Type B pancreatic cell (in vitro differentiated cells): ENCODE measurements around the gene ZNF592. TPM values are rescaled to one million over a fixed set of nuclear protein-coding genes. Genes with fewer than 3 reads are reported as not detected.
A peak's percentile ranks its signal among the peaks of the same experiment; 100 is the strongest.

ENCODE experiments used
- DNase-seq: peaks from one replicate; pipeline ENCODE4 v3.0.0; 2021; ENCODE audit warnings: mixed read lengths; ENCODE audit not compliant: unreplicated experiment; ENCODE audit errors: extremely low spot score
- H3K27ac Mint-ChIP-seq: 2 replicates; pipeline ENCODE4 v1.8.0; 2021; ENCODE audit warnings: mild to moderate bottlenecking, mixed read lengths
- H3K27me3 Mint-ChIP-seq: 2 replicates; pipeline ENCODE4 v1.8.0; 2021; ENCODE audit warnings: mixed read lengths
- H3K36me3 Mint-ChIP-seq: 2 replicates; pipeline ENCODE4 v1.8.0; 2021; ENCODE audit warnings: mixed read lengths
- H3K4me1 Mint-ChIP-seq: one replicate; pipeline ENCODE4 v1.8.0; 2021; ENCODE audit warnings: mixed read lengths; ENCODE audit not compliant: unreplicated experiment
- H3K4me3 Mint-ChIP-seq: 2 replicates; pipeline ENCODE4 v1.8.0; 2021; ENCODE audit warnings: mild to moderate bottlenecking, mixed read lengths
- H3K9me3 Mint-ChIP-seq: 2 replicates; pipeline ENCODE4 v1.8.0; 2021; ENCODE audit warnings: mixed read lengths
- total RNA-seq: library from RNA; stranded (reverse); gene quantifications from 2 replicates; pipeline ENCODE4 v1.2.1, GENCODE V29; 2021; ENCODE audit warnings: low replicate concordance
- TF ChIP-seq, protein P1 (sequence below): fragments of 200-600 bp; sonication (generic); conservative IDR thresholded peaks from 2 replicates; pipeline ENCODE4 v1.5.0; 2021; ENCODE audit warnings: antibody characterized with exemption, mild to moderate bottlenecking

Gene ZNF592
- total RNA-seq, 1 donor from 2014 or later, result 26.8 TPM

DNA sequence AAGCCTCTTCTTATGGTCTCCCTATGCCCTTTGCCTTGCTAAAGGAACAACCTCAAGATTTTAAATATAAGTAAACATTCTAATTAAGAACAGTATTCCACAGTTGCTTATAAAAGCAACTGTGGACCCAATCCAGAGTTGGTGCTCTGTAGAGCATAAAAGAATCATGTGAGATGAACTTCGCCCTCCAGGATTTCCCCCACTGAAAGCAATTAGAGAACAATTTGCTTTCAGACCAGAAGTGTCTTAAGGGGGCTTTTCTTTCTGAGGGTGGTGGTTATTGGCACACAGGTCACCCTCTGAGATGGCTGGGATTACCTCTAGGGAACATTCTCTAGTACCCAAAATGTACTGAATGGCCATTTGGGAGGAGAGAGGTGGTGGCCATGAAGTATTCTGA, 10.6 kb downstream of the ZNF592 start:
- H3K4me1 Mint-ChIP-seq, result peaks cover 11% of the 10 kb centered on the region
- TF ChIP-seq, protein P1, sequence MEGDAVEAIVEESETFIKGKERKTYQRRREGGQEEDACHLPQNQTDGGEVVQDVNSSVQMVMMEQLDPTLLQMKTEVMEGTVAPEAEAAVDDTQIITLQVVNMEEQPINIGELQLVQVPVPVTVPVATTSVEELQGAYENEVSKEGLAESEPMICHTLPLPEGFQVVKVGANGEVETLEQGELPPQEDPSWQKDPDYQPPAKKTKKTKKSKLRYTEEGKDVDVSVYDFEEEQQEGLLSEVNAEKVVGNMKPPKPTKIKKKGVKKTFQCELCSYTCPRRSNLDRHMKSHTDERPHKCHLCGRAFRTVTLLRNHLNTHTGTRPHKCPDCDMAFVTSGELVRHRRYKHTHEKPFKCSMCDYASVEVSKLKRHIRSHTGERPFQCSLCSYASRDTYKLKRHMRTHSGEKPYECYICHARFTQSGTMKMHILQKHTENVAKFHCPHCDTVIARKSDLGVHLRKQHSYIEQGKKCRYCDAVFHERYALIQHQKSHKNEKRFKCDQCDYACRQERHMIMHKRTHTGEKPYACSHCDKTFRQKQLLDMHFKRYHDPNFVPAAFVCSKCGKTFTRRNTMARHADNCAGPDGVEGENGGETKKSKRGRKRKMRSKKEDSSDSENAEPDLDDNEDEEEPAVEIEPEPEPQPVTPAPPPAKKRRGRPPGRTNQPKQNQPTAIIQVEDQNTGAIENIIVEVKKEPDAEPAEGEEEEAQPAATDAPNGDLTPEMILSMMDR, result no peak
- H3K27ac Mint-ChIP-seq, result no peak overlapping the region
- H3K27me3 Mint-ChIP-seq, result no peaks in the 10 kb centered on the region
- no peak overlapping the region for H3K4me3 Mint-ChIP-seq
- H3K36me3 Mint-ChIP-seq, result no peaks in the 10 kb centered on the region
- H3K9me3 Mint-ChIP-seq, result no peaks in the 10 kb centered on the region
- DNase-seq, result no peak

DNA sequence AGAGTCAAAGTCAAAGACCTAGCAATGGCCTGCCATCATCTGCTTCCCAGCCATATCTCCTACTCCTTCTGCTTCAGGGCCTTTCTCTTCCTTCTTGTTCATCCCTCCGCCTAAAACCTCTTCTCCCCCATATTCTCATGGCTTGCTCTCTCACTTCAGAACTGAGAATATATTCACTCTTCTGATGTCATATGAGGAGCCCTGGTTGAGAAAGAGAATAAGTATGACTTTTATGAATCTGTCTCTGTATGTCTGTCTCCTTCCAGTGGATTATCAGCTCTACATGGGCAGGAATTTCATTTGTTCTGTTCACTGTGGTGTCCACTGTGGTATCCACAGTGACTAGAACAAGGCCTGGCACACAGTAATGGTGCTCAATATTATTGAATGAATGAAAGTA, 11.8 kb downstream of the ZNF592 start:
- Mint-ChIP-seq H3K4me1 (peaks cover 10% of the 10 kb centered on the region), H3K9me3 (no peaks in the 10 kb centered on the region), H3K4me3 (no peak overlapping the region), H3K27ac (no peak overlapping the region), H3K36me3 (peaks cover 8% of the 10 kb centered on the region), H3K27me3 (no peaks in the 10 kb centered on the region)
- TF ChIP-seq, protein P1, result no peak
- DNase-seq, result no peak

DNA sequence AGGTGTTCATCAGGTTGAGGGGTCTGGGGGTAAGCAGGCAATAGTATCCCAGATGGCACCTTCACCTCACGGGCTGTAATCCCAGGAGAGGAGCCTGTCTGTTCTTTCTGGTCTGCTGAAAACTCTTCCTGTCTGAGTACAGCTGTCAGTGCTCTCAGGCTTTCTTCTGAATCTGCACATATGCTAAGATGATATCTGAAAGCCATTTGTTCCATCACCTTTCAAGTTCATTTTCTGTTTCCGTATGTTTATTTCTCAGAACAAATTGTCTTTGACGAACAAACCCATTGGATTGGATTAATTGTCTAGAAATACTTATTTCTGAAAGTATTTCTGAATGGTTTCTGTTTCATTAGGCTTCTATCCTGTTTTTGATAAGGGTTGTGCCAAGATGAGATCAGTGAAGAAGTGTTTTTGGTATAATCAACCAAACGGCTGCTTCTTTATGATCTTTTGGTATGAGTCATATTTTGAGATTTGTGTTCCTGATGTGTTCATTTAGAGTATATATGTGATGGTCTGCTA, 13.3 kb downstream of the ZNF592 start:
- H3K4me3 Mint-ChIP-seq, result no peak overlapping the region
- peaks cover 5% of the 10 kb centered on the region for H3K4me1 Mint-ChIP-seq
- H3K36me3 Mint-ChIP-seq, result peaks cover 8% of the 10 kb centered on the region
- H3K9me3 Mint-ChIP-seq, result no peaks in the 10 kb centered on the region
- no peaks in the 10 kb centered on the region for H3K27me3 Mint-ChIP-seq
- DNase-seq, result no peak
- TF ChIP-seq, protein P1, result no peak
- H3K27ac Mint-ChIP-seq, result no peak overlapping the region

DNA sequence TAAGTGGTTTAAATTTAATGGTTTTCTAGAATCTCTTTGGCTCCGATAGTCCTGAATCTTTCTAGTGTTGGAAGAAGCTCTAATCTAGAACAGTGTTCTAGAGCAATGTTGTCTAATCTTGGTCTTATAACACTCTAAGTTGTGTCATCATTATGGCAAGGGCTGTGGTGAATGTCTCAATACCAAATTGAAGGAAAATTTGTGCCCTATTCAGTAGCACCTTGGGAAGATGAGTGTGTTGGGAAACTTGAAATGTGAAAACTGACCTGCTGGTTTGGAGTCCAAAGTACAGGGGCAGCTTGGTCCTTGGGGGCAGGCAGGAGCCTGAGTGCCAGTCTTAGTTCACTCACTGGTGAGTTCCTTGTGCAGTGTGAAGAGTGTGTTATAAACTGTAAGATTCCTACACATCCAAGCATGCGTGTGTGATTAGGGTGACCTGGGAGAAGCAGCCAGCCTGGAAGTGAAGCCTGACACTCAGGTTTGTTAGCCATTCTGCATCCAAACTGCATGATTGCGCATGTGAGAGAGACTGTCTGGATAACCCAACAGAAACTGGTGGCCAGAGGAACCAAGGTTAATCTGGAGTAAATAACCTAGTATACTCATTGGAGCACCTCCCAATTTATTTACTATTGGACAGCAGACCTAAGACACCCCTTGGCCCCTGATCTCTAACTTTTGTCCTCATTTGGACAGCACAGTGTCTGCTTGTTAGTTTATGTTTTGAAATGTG, 14.6 kb downstream of the ZNF592 start:
- peaks cover 5% of the 10 kb centered on the region for H3K4me1 Mint-ChIP-seq
- TF ChIP-seq, protein P1, result no peak
- peaks cover 11% of the 10 kb centered on the region for H3K36me3 Mint-ChIP-seq
- H3K27me3 Mint-ChIP-seq, result no peaks in the 10 kb centered on the region
- H3K9me3 Mint-ChIP-seq, result no peaks in the 10 kb centered on the region
- no peak for DNase-seq
- no peak overlapping the region for H3K4me3 Mint-ChIP-seq
- H3K27ac Mint-ChIP-seq, result no peak overlapping the region

DNA sequence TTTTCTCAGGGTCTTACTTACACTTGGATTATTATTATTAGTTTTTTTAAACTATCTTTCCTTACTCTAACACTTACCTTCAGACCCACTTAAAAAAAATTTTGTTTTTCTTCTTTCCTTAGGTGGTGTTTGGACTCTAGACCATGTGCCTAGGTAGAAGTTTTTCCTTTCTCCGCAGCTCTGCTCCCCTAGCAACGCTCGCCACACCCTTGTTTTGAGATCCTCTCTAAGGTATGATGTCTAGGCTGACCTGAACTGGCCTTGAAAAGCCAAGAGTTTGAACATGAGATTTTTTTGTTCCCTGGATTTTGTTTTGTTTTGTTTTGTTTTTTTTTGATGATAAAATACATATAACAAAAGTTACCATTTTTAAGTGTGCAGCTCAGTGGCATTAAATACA, 16.2 kb downstream of the ZNF592 start:
- no peaks in the 10 kb centered on the region for H3K9me3 Mint-ChIP-seq
- H3K27ac Mint-ChIP-seq, result peak overlapping the region; percentile 57
- H3K36me3 Mint-ChIP-seq, result peaks cover 17% of the 10 kb centered on the region
- DNase-seq, result no peak
- H3K27me3 Mint-ChIP-seq, result no peaks in the 10 kb centered on the region
- no peaks in the 10 kb centered on the region for H3K4me1 Mint-ChIP-seq
- TF ChIP-seq, protein P1, result no peak
- no peak overlapping the region for H3K4me3 Mint-ChIP-seq
